Measurements from ENCODE around the gene PGAM1.

DNA sequence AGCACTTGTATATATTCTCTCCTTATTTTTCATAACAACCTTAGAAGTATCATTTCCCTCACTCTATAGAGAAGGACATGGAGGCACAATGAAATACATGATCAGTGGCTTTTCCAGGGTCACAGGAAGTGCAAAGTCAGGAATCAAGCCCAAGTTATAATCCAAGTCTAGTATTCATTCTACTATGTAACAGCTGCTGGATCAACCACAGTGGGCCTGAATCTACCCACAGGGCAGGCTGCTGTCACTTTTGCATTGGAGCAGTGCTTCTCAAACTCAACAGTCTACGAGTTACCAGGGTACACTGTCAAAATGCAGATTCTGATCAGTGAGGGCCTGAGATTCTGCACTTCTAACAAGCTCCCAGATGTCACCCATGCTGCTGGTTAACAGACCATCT is 38.2 kb downstream of the PGAM1 start:
- TF ChIP-seq, protein P1, sequence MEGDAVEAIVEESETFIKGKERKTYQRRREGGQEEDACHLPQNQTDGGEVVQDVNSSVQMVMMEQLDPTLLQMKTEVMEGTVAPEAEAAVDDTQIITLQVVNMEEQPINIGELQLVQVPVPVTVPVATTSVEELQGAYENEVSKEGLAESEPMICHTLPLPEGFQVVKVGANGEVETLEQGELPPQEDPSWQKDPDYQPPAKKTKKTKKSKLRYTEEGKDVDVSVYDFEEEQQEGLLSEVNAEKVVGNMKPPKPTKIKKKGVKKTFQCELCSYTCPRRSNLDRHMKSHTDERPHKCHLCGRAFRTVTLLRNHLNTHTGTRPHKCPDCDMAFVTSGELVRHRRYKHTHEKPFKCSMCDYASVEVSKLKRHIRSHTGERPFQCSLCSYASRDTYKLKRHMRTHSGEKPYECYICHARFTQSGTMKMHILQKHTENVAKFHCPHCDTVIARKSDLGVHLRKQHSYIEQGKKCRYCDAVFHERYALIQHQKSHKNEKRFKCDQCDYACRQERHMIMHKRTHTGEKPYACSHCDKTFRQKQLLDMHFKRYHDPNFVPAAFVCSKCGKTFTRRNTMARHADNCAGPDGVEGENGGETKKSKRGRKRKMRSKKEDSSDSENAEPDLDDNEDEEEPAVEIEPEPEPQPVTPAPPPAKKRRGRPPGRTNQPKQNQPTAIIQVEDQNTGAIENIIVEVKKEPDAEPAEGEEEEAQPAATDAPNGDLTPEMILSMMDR (IDR thresholded peaks at IDR 0.05), result no peak
- TF ChIP-seq POLR2A (IDR thresholded peaks at IDR 0.05) (no peak), EP300 (IDR thresholded peaks at IDR 0.05) (no peak)

Data from sigmoid colon (tissue), 4 donors.